Erythroblast (primary cell): ENCODE measurements around the gene TLN1.
A peak's percentile ranks its signal among the peaks of the same experiment; 100 is the strongest.

ENCODE experiments used
- DNase-seq, 2 experiments: peaks; one replicate each; lab custom pipeline; 2025; lab: John Stamatoyannopoulos, UW
- GATA1 ChIP-seq: IDR thresholded peaks from 2 replicates; pipeline ENCODE4 v1.6.1; 2011; ENCODE audit warnings: low read depth, mild to moderate bottlenecking, control low read depth, low read length, moderate library complexity
- POLR2A ChIP-seq: IDR thresholded peaks from 2 replicates; pipeline ENCODE4 v1.6.1; 2011; ENCODE audit warnings: mild to moderate bottlenecking, low read length

The TLN1 gene

GRCh38 chr9:35687306-35687705 lies 44.7 kb downstream of the TLN1 start:
- TF ChIP-seq GATA1 = no peak
- TF ChIP-seq POLR2A = no peak

GRCh38 chr9:35686222-35687203 lies 45.5 kb downstream of the TLN1 start:
- DNase-seq = no peak
- TF ChIP-seq GATA1 (no peak), POLR2A (no peak)

More at GRCh38 chr9:35687306-35687705, 44.7 kb downstream of the TLN1 start:
- no peak for DNase-seq

GRCh38 chr9:35685506-35685905 lies 46.5 kb downstream of the TLN1 start:
- DNase-seq = no peak
- TF ChIP-seq GATA1 (no peak), POLR2A (no peak)

- TF ChIP-seq GATA1 = no peak
- no peak for TF ChIP-seq POLR2A
- no peak for DNase-seq
Observed at GRCh38 chr9:35684921-35685320, 47.1 kb downstream of the TLN1 start.

- DNase-seq = no peak
- TF ChIP-seq GATA1 (no peak), POLR2A (no peak)
Observed at GRCh38 chr9:35683323-35683722, 48.7 kb downstream of the TLN1 start.

GRCh38 chr9:35682520-35683315 lies 49.3 kb downstream of the TLN1 start:
- no peak for DNase-seq
- TF ChIP-seq POLR2A = no peak
- no peak for TF ChIP-seq GATA1

GRCh38 chr9:35682051-35682450 lies 49.9 kb downstream of the TLN1 start:
- no peak for DNase-seq
- TF ChIP-seq GATA1 (no peak), POLR2A (no peak)

- TF ChIP-seq GATA1 (no peak), POLR2A (no peak)
- DNase-seq = no peak
Observed at GRCh38 chr9:35681341-35682002, 50.5 kb downstream of the TLN1 start.

GRCh38 chr9:35680331-35681105 lies 51.5 kb downstream of the TLN1 start:
- DNase-seq = no peak
- TF ChIP-seq POLR2A (no peak), GATA1 (no peak)

GRCh38 chr9:35679766-35680330 lies 52.1 kb downstream of the TLN1 start:
- no peak for DNase-seq
- TF ChIP-seq GATA1 (no peak), POLR2A (no peak)

- TF ChIP-seq GATA1 (no peak), POLR2A (no peak)
- DNase-seq = no peak
Observed at GRCh38 chr9:35679091-35679490, 52.9 kb downstream of the TLN1 start.

GRCh38 chr9:35675732-35676392 lies 56.1 kb downstream of the TLN1 start:
- DNase-seq = peak in 1 of 2 experiments; percentile 29
- no peak for TF ChIP-seq GATA1
- no peak for TF ChIP-seq POLR2A
